Uterus (tissue), 4 donors: Measurements from ENCODE around the gene SFXN4. TPM values are rescaled to one million over a fixed set of nuclear protein-coding genes. Genes with fewer than 3 reads are reported as not detected.
"Not testable (repeated sequence)": the region's sequence is repeated elsewhere in the genome, so short reads cannot be mapped to it uniquely, and the experiment has no call there.

Experiments
- DNase-seq, 2 donors: peaks; one replicate each; pipeline ENCODE4 v3.0.0-alpha.2; 2019 to 2020
- H3K27ac ChIP-seq, 2 donors: fragments of 200-600 bp; sonication (generic); 1 replicate in 1 of 2; 2 replicates in 1 of 2; pipeline ENCODE4 v1.5.1; 2016 to 2018
- H3K27me3 ChIP-seq, 2 donors: fragments of 200-600 bp; sonication (generic); one replicate each; pipeline ENCODE4 v1.5.1; 2018 to 2019; ENCODE audit warnings: control low read depth in 1 of 2
- H3K36me3 ChIP-seq, 2 donors: fragments of 200-600 bp; sonication (generic); one replicate each; pipeline ENCODE4 v1.5.1; 2019; ENCODE audit warnings: control low read depth in 1 of 2
- H3K4me1 ChIP-seq, 2 donors: fragments of 200-600 bp; sonication (generic); one replicate each; pipeline ENCODE4 v1.5.1; 2018 to 2019; ENCODE audit warnings: control low read depth in 1 of 2
- H3K4me3 ChIP-seq, 2 donors: fragments of 200-600 bp; sonication (generic); 1 replicate in 1 of 2; 2 replicates in 1 of 2; pipeline ENCODE4 v1.5.1; 2018 to 2019; ENCODE audit warnings: mild to moderate bottlenecking in 1 of 2
- H3K9me3 ChIP-seq, 2 donors: fragments of 200-600 bp; sonication (generic); one replicate each; pipeline ENCODE4 v1.5.1; 2019; ENCODE audit warnings: control low read depth in 1 of 2
- CTCF ChIP-seq, 4 experiments: fragments of 200-600 bp in 2 of 4; fragments of 450-650 bp in 2 of 4; sonication (generic) in 2 of 4; IDR thresholded peaks; one replicate each; pipeline ENCODE4 v1.5.1; 2016 to 2019; ENCODE audit warnings: antibody characterized with exemption in 4 of 4, mild to moderate bottlenecking in 2 of 4, moderate library complexity in 1 of 4
- POLR2A ChIP-seq, 2 donors: fragments of 450-650 bp; IDR thresholded peaks; one replicate each; pipeline ENCODE4 v1.6.1; 2016; ENCODE audit warnings: antibody characterized with exemption in 2 of 2, mild to moderate bottlenecking in 1 of 2, moderate library complexity in 1 of 2
- intact Hi-C: fragments of 100-400 bp; cut with DNase I; formaldehyde crosslinking; loops from one replicate; pipeline ENCODE4 v1.15.1; 2023; ENCODE audit warnings: low total_unique reads
- total RNA-seq, 4 donors: library from RNA; depleted of rRNA in 3 of 4; stranded (reverse); fragments of >200 nt in 3 of 4; gene quantifications; one replicate each; pipeline versions ENCODE4 v1.1.0 to v1.2.4, GENCODE V29; 2014 to 2023
- donor health status: DM: yes; HTN: yes; CAD: no.

SFXN4 gene
- total RNA-seq, 4 donors from 2014 or later = 1.2 to 22.1 (median 14.8) TPM

- no peak for TF ChIP-seq POLR2A (IDR thresholded peaks at IDR 0.05)
- TF ChIP-seq CTCF (IDR thresholded peaks at IDR 0.05) = no peak
- no peak for DNase-seq
- Histone ChIP-seq H3K4me3 (no peak overlapping the region), H3K27me3 (no peaks in the 10 kb centered on the region), H3K9me3 (no peaks in the 10 kb centered on the region), H3K27ac (peak overlapping the region in 1 of 2 donors; percentile 3), H3K36me3 (no peaks in the 10 kb centered on the region), H3K4me1 (no peaks in the 10 kb centered on the region)
- intact Hi-C loops = no loop called here
Observed at GRCh38 chr10:119116326-119116951, 49.1 kb downstream of the SFXN4 start.

- H3K9me3 ChIP-seq = no peaks in the 10 kb centered on the region
- no peak for TF ChIP-seq POLR2A (IDR thresholded peaks at IDR 0.05)
- no peak for TF ChIP-seq CTCF (IDR thresholded peaks at IDR 0.05)
- H3K27ac ChIP-seq = peak overlapping the region in 1 of 2 donors; percentile 3
- no peaks in the 10 kb centered on the region for H3K4me1 ChIP-seq
- H3K36me3 ChIP-seq = no peaks in the 10 kb centered on the region
- intact Hi-C loops = no loop called here
- no peaks in the 10 kb centered on the region for H3K27me3 ChIP-seq
- DNase-seq = no peak
- no peak overlapping the region for H3K4me3 ChIP-seq
Observed at GRCh38 chr10:119115926-119116325, 49.6 kb downstream of the SFXN4 start.

- Histone ChIP-seq H3K27ac (peak overlapping the region; percentile 46 to 50), H3K36me3 (no peaks in the 10 kb centered on the region), H3K9me3 (no peaks in the 10 kb centered on the region), H3K4me3 (no peak overlapping the region), H3K4me1 (no peaks in the 10 kb centered on the region), H3K27me3 (no peaks in the 10 kb centered on the region)
- intact Hi-C loops = no loop called here
- no peak for TF ChIP-seq CTCF (IDR thresholded peaks at IDR 0.05)
- no peak for TF ChIP-seq POLR2A (IDR thresholded peaks at IDR 0.05)
- DNase-seq = peak in 1 of 2 donors; percentile 37
Observed at GRCh38 chr10:119113751-119114732, 51.5 kb downstream of the SFXN4 start.

DNA sequence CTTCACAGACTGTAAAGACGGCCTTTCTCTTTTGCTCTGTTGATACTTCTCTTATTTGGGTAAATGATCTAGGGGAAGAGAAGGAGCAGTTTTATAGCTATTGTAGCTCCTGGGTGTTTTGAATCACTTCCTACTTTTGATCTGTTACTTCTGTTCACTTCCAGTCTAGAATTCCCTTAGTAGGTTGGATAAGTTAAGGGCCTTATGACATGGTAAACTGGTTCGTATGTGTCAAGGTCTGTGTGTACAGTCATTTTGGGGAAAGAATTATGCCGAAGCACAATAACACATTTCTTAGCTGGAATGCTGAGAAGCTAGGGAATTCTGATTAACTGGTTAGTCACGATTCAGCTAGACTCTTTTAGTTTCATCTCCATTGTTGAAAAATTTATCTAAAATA, 53.5 kb downstream of the SFXN4 start:
- TF ChIP-seq POLR2A (IDR thresholded peaks at IDR 0.05) (no peak), CTCF (IDR thresholded peaks at IDR 0.05) (no peak)
- no peak for DNase-seq
- Histone ChIP-seq H3K4me1 (no peaks in the 10 kb centered on the region), H3K4me3 (no peak overlapping the region), H3K27ac (no peak overlapping the region), H3K9me3 (no peaks in the 10 kb centered on the region), H3K27me3 (no peaks in the 10 kb centered on the region), H3K36me3 (no peaks in the 10 kb centered on the region)
- intact Hi-C loops = no loop called here

DNA sequence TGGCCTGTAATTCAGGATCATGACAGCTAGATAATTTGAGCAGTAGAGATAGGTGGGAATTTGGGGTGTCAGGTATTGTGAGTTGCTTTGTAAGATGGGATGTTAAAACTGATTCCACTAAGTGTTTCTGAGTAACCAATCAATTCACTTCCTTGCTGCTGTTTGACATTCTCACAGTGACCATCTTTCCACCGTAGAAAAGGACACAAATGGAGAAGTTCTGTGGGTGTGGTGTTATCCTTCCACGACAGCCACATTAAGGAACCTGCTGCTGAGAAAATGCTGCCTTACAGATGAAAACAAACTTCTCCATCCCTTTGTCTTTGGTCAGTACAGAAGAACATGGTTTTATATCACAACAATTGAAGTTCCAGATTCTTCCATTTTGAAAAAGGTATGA, 57.7 kb downstream of the SFXN4 start:
- intact Hi-C loops, DNase-seq, H3K9me3 ChIP-seq, H3K36me3 ChIP-seq, H3K4me3 ChIP-seq, H3K27me3 ChIP-seq, H3K27ac ChIP-seq, H3K4me1 ChIP-seq: not testable (repeated sequence)

DNA sequence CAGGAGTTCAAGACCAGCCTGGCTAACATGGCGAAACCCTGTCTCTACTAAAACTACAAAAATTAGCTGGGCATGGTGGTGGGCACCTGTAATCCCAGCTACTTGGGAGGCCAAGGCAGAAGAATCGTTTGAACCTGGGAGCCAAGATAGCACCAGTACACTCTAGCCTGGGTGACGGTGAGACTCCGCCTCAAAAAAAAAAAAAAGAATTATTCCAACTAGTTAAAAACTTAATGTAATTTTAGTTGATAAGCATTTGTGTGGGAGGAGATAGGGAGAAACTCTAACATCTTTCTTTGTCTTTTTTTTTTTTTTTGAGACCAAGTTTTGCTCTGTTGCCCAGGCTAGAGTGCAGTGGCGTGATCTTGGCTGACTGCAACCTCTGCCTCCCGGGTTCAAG, 58.4 kb downstream of the SFXN4 start:
- intact Hi-C loops, H3K27ac ChIP-seq, H3K27me3 ChIP-seq, H3K36me3 ChIP-seq, H3K4me1 ChIP-seq, H3K4me3 ChIP-seq, H3K9me3 ChIP-seq, DNase-seq: not testable (repeated sequence)

DNA sequence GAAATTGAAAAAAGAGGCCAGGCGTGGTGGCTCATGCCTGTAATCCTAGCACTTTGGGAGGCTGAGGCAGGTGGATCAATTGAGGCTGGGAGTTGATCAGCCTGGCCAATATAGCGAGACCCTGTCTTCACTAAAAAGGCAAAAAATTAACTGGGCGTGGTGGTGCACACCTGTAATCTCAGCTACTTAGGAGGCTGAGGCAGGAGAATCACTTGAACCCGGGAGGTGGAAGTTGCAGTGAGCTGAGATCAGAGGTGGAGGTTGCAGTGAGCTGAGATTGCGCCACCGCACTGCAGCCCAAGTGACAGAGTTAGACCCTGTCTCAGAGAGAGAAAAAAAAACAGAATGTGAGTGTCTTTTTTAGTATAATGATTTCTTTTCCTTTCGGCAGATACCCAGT, 59.6 kb downstream of the SFXN4 start:
- H3K36me3 ChIP-seq, H3K27ac ChIP-seq, DNase-seq, H3K9me3 ChIP-seq, intact Hi-C loops, H3K4me3 ChIP-seq, H3K27me3 ChIP-seq, H3K4me1 ChIP-seq: not testable (repeated sequence)
